HG02973 (cell line): Measurements from ENCODE around the gene KNDC1.
"Not testable (repeated sequence)": the region's sequence is repeated elsewhere in the genome, so short reads cannot be mapped to it uniquely, and the experiment has no call there.

Source experiments
- ATAC-seq: cut with Tn5 transposase; IDR thresholded peaks from one replicate; pipeline ENCODE4 v1.9.1; 2021; ENCODE audit warnings: moderate library complexity; ENCODE audit not compliant: unreplicated experiment

KNDC1 gene

DNA sequence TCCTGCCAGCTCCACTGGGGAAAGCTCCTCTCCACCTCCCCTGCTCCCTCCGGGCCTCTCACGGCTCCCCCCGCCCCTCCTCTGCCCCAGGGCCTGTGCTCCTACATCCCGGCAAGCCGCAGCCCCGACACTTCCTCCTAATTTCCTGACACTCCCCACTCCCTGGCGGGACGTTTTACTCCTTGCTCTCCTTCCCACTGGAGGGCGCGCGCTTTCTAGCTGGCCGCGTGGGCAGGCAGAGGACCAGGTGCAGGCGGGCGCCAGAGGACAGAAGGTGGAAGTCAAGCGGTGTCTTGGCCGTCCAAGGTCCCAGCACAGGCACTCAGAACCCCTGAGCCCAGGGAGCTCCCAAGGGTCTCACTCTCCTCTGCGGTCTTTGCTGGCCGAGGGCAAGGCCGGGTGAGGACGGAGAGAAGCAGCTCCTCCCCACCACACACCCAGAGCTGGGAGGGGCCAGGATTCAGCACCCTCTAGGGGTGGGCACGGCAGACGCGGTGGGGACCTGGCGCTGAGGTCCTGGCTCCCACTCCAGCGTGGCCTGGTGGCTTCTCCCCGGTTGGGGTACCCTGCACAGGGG, 97.6 kb downstream of the KNDC1 start:
- ATAC-seq: no peak

DNA sequence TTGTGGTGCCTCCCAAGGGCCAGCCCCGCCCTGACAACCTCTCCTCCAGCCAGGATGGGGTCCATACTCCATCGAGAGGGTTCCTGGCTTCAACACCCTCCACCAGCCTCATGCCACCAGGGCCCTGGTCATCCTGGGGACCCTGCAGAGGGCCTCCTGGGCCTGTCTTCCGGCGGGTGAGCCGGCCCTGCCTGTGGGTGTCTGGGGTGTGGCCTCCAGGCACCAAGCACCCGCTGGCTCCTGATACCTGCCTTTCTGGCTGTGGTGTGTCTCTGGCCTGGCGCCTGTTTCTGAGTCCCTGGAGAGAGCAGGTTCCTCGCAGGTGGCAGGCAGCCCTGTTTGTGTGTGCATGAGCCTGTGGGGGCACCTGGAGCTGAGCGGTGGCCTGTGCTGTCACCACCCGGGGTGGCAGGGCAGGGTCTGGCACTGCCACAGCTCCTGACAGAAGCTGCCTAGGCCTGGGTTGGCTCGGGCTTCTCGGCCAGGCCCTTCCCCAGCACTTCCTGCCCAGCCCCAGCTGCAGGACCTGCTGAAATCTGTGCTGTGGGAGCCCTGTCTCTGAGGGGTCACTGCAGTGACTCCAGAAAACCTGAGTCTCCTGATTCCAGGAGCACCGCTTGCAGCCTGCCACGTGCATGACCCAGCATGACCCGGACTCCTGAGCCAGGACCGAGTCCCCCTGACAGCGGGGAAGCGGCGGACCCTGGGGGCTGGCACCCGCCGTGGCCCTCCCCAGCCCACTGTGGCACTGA, 98.2 kb downstream of the KNDC1 start:
- no peak for ATAC-seq

GRCh38 chr10:133258818-133259601, 99.0 kb downstream of the KNDC1 start:
- no peak for ATAC-seq

- no peak for ATAC-seq
Observed at GRCh38 chr10:133259602-133259989, 99.6 kb downstream of the KNDC1 start.

DNA sequence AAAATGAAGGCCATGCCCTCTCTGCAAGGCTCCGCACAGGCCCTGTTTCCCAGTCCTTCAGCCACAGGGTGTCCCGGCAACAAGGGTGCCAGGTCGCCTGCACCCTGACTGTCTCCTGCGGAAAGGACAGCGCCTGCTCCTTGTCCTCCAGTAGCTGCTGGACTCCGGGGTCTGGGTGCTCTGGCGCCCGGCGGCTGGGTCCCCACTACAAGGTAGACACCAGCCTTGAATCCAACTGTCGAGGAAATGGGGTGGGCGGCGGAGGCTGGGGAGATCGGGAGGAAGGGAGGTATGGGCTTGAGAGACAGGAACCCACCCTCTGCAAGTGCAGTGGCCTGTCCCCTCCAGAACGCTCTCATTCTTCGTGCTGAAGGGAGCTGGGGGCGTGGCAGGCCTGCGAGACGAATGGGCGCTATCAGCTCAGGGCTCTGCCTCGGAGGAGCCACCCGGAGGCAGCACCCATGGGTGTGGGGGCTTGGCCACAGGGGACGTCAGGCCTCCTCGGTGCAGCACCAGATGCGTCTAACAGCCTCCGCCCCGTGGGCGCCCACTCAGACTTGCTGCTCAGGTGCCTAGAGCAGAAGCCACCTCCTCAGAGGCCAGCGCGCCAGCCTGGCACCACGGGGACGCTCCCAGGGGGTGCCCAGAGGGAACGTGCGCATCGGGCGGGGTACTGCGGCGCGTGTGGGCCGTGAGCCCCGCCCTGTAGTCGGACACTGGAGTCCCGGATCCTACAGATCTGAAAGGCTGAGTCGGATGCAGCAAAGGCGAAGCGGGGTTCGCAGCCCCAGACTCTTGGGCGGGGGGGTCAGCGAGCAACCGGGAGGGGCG, 101.1 kb downstream of the KNDC1 start:
- peak; percentile 41 for ATAC-seq

DNA sequence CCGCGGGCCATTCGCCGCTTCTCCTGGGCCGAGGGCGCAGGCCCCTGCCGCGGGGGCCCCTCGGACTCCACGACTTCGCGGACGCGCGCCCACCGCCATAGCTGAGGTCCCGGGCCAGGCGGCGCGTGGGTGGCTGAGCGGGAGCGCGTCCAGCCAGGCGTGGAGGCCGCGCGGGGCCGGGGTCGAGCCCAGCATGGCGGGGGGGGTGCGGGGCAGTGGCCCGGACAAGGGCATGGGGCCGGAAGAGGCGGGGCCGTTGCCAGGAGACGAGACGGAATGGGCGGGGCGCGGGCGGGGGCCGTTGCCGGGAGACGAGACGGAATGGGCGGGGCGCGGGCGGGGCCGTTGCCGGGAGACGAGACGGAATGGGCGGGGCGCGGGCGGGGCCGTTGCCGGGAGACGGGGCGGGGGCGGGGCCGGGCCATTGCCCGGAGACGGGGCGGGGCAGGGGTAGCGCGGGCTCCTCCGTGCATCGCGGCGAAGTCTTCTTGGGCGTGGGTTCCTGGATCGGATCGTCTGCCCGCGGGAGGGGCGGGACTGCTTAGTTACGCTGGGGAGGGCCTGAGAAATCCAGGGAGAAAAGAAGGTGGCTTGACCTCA, 101.8 kb downstream of the KNDC1 start:
- ATAC-seq: peak; percentile 54

GRCh38 chr10:133262696-133263095, 102.7 kb downstream of the KNDC1 start:
- ATAC-seq: no peak

GRCh38 chr10:133263674-133264073, 103.7 kb downstream of the KNDC1 start:
- no peak for ATAC-seq

- ATAC-seq: no peak
Observed at GRCh38 chr10:133264461-133264860, 104.4 kb downstream of the KNDC1 start.

DNA sequence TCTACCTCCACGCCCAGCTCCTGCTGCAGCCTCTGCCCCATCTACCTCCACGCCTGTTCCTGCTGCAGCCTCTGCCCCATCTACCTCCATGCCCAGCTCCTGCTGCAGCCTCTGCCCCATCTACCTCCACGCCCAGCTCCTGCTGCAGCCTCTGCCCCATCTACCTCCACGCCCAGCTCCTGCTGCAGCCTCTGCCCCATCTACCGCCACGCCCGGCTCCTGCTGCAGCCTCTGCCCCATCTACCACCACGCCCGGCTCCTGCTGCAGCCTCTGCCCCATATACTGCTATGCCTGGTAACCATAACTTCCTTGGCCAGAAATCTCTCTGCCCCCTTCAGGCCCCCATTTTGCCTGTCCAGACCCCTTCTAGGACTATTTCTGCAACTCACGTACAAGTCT, 105.0 kb downstream of the KNDC1 start:
- not testable (repeated sequence) for ATAC-seq

DNA sequence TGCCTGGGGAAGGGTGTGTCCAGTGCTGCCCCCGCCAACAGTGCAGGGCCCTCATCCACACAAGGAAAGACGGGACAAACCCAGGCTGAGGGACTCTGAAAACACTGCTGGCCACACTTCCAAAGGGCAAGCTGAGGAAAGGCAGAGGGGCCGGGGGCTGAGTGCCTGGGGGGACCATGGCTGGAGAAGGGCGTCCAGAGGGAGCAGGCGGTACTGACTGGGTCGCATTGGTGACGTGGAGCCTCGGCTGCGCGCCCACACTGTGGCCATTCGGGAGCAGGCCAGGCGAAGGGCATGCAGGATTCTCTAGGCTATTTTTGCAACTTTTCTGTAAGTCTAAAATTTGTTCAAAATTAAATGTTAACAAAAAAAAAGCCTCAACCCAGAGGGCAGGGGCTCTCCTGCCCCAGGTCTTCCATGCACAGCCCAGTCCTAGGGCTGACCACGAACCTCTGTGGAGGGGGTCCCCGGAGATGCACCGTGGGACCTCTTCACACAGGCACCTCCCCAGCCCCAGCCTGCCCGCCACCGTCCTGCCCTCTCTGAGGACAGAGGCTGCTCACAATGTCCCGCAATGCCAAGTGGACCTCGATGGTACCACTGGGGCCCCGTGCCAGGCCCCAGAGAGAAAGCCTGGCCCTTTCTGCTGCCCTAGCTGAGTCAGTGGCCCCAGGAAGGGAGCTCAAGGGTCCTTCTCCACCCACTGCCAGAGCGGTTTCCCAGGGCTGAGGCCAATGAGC, 106.2 kb downstream of the KNDC1 start:
- ATAC-seq: no peak

DNA sequence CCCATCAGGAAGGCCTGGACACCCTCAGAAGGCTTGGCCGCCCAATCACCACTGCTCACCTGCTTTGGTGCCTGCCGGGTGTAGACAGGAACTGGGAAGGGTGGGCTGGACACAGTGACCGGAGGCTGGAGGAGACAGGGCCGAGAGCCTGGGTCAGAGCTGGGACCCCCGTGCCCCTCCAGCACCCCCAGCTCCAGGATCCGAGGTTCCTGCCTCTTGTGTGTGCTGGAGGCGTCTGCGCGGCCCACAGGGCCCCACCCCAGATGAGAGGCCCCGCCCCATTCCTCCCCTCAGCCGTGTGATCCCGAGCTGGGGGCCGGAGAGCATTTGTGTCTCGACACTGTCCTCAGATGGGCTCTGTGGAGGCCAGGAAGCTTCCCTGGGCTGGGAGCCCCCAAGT, 107.3 kb downstream of the KNDC1 start:
- ATAC-seq: no peak

GRCh38 chr10:133267829-133268228, 107.8 kb downstream of the KNDC1 start:
- no peak for ATAC-seq

DNA sequence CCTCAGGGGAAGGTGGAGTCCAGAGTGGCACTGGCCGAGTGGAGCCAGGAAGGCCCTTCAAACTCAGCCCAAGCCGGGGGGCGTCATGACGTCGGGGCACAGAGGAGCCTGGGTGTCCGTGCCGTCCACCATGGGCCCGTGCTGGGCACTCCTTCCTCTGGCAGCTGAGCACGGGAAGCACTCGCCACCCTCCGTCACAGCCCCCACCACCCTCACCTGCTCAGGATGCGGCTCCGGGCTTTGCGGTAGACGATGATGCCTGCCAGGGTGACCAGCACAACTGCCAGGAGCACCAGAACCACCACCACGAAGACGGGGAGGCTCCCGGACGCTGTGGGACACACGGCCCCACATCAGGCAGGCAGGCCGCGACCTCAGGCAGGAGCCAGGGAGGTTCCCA, 108.5 kb downstream of the KNDC1 start:
- ATAC-seq: no peak

DNA sequence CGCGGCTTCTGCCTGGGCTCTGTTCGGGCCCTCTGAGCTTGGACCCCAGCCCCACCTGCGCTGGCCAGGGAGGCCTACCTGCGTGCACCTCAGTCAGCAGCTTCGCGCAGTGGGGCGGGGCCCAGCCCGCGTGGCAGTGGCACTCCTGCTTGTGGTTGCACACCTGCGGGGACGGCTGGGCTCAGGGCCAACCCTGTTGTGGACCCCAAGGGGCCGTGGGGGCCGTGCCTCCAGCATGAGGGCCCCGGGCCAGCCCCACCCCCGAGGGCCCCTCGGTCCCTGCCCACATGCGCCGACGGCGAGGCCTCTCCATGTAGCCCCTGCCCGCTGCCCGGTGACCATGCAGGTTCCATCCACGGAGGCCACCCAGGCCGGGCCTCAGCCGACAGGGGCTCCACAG, 109.3 kb downstream of the KNDC1 start:
- no peak for ATAC-seq

GRCh38 chr10:133270204-133270603, 110.2 kb downstream of the KNDC1 start:
- no peak for ATAC-seq

- no peak for ATAC-seq
Observed at GRCh38 chr10:133270773-133271297, 110.8 kb downstream of the KNDC1 start.

- ATAC-seq: no peak
Observed at GRCh38 chr10:133271521-133272300, 111.7 kb downstream of the KNDC1 start.
